PC-9 (cell line): ENCODE data around the gene MPC1. TPM values are rescaled to one million over a fixed set of nuclear protein-coding genes. Genes with fewer than 3 reads are reported as not detected.
A peak's percentile ranks its signal among the peaks of the same experiment; 100 is the strongest.

Source experiments
- Bru-seq: library from RNA; stranded (reverse); fragments of 400-500 nt; gene quantifications from one replicate; lab custom pipeline; 2021; lab: Mats Ljungman, UMichigan
- BruChase-seq, 2 experiments: library from RNA; stranded (reverse); fragments of 400-500 nt; gene quantifications; one replicate each; lab custom pipeline; 2021; lab: Mats Ljungman, UMichigan
- BruUV-seq: library from RNA; stranded (reverse); fragments of 400-500 nt; replicated peaks from 2 replicates; lab custom pipeline; 2021; lab: Mats Ljungman, UMichigan
- CTCF ChIA-PET: fragments of 300-600 bp; sonication (Branson Sonifier 250); formaldehyde crosslinking; loops from one replicate; lab custom pipeline; 2022; ENCODE audit warnings: antibody characterized with exemption; lab: Charles Lee
- POLR2A ChIA-PET: fragments of 300-600 bp; sonication (Branson Sonifier 250); formaldehyde crosslinking; loops from one replicate; lab custom pipeline; 2022; ENCODE audit warnings: antibody characterized with exemption; ENCODE audit not compliant: unreplicated experiment; lab: Charles Lee
- DNase-seq, 2 experiments: peaks; one replicate each; pipeline versions ENCODE4 v3.0.0 to v3.0.0-alpha.2; 2015 to 2022; ENCODE audit warnings: mixed read lengths in 1 of 2
- H2AFZ ChIP-seq: fragments of 200-600 bp; sonication (generic); 2 replicates; pipeline ENCODE4 v1.8.1; 2017; ENCODE audit warnings: antibody characterized with exemption
- H3F3A ChIP-seq: fragments of 200-600 bp; sonication (generic); 2 replicates; pipeline ENCODE4 v1.8.1; 2017; ENCODE audit warnings: antibody characterized with exemption, mild to moderate bottlenecking, low read depth; ENCODE audit not compliant: insufficient read depth
- H3K27ac ChIP-seq: fragments of 200-600 bp; sonication (generic); 2 replicates; pipeline ENCODE4 v1.6.1; 2016; ENCODE audit warnings: mixed run types
- H3K27me3 ChIP-seq: fragments of 200-600 bp; sonication (generic); 2 replicates; pipeline ENCODE4 v1.6.1; 2016; ENCODE audit warnings: low read depth, mixed run types; ENCODE audit not compliant: insufficient read depth
- H3K36me3 ChIP-seq: fragments of 200-600 bp; sonication (generic); 2 replicates; pipeline ENCODE4 v1.6.1; 2016; ENCODE audit warnings: low read depth, mixed run types
- H3K4me1 ChIP-seq: fragments of 200-600 bp; sonication (generic); replicated peaks from 2 replicates; pipeline ENCODE4 v1.6.1; 2016; ENCODE audit warnings: mixed run types; ENCODE audit not compliant: insufficient read depth
- H3K4me2 ChIP-seq: fragments of 200-600 bp; sonication (generic); 2 replicates; pipeline ENCODE4 v1.6.1; 2017; ENCODE audit warnings: mixed run types
- H3K4me3 ChIP-seq: fragments of 200-600 bp; sonication (generic); 2 replicates; pipeline ENCODE4 v1.6.1; 2016; ENCODE audit warnings: mixed run types
- H3K79me2 ChIP-seq: fragments of 200-600 bp; sonication (generic); 2 replicates; pipeline ENCODE4 v1.6.1; 2017; ENCODE audit warnings: low read depth, mixed run types
- H3K9me2 ChIP-seq: fragments of 200-600 bp; sonication (generic); 2 replicates; pipeline ENCODE4 v1.8.1; 2017; ENCODE audit warnings: mild to moderate bottlenecking; ENCODE audit not compliant: insufficient read depth
- H3K9me3 ChIP-seq: fragments of 200-600 bp; sonication (generic); 2 replicates; pipeline ENCODE4 v1.8.1; 2016; ENCODE audit warnings: low read depth; ENCODE audit not compliant: insufficient read depth
- H4K20me1 ChIP-seq: fragments of 200-600 bp; sonication (generic); 2 replicates; pipeline ENCODE4 v1.8.1; 2017; ENCODE audit not compliant: insufficient read depth
- EZH2 ChIP-seq: fragments of 200-600 bp; sonication (generic); IDR thresholded peaks from 2 replicates; pipeline ENCODE4 v1.8.0; 2017; ENCODE audit warnings: antibody characterized with exemption, low read depth
- intact Hi-C: fragments of 100-400 bp; cut with micrococcal nuclease; formaldehyde crosslinking; loops from one replicate; pipeline ENCODE4 v1.10.0; 2022; ENCODE audit not compliant: unreplicated experiment
- long read RNA-seq: library from polyadenylated mRNA; stranded (forward); transcript quantifications from one replicate; pipeline ENCODE4 v2.0.0, GENCODE V29; 2022
- total RNA-seq: library from RNA; stranded (reverse); gene quantifications from 2 replicates; pipeline ENCODE4 v1.2.3, GENCODE V29; 2021
- TF ChIP-seq, protein P1 (sequence below): fragments of 200-600 bp; sonication (generic); conservative IDR thresholded peaks from 2 replicates; pipeline ENCODE4 v1.6.1; 2017; ENCODE audit warnings: mixed run types, antibody characterized with exemption, mild to moderate bottlenecking, moderate library complexity

MPC1 gene
- total RNA-seq: 7.4 and 13.3 TPM in 2 replicates
- Bru-seq, nascent RNA: percentile 46 among the genes with signal in this experiment
- percentile 60 among the genes with signal in this experiment for BruChase-seq, experiment 1, labeled RNA remaining after a 2-hour chase
- percentile 51 among the genes with signal in this experiment for BruChase-seq, experiment 2, labeled RNA remaining after a 6-hour chase
- long read RNA-seq, transcript MPC1-201 (4 exons, 976 nt): major isoform, 24 of 28 reads
- long read RNA-seq, partial matches to known transcripts: 0 of 28 reads
- long read RNA-seq, other reads (novel, unspliced or antisense): 4 of 28 reads

DNA sequence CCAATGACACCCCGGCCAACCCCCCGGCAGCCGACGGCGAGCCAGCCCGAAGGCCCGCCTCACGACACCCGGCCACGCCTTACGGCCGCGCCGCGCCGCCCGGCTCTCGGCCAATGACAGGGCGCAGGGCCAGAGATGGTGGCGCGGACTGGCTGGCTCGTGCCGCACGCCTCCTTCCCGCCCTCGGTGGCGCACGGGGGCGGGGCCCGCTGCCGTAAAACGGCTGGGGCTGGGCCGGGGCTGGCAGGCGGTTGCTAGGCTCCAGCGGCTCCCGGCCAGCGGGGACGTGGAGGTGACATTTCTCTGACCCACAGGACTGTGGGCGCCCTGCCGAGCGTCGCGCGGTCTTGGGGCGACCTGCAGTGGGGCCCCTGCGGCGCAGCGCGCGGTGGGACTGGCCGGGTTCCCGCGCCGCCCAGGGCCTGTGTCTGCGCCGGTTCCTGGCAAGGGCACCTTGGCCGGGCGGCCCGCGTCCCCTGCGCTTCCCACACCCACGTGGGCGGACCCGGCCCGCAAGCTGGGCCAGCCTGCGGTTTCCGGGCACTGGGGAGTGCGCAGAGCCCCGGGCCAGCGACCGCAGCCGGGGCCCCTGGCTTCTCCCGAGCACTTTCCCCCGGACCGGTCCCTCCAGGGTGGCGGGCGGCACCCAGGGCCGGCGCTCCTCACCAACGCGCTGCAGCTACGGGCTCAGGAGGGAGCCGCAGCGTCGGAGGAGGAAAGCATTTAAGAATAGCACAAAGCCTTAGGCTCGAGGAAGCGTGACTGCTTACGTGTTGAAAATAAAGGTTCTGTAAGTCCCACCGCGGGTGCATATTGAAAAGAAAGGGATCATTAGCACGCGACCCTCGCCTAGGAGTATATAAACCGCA lies at the start of gene MPC1:
Gene MPC1 (minus strand): TSS at position 8 of the 869 bp plus-strand sequence. CDS start 64 bp downstream, outside the sequence.
- Histone ChIP-seq H3K9me2 (no peaks in the 10 kb centered on the region), H3F3A (peaks cover 18% of the 10 kb centered on the region), H3K36me3 (no peaks in the 10 kb centered on the region), H3K9me3 (no peaks in the 10 kb centered on the region), H4K20me1 (no peaks in the 10 kb centered on the region), H3K27ac (peak within 1 kb of the TSS; percentile 80), H3K4me1 (0 out of 2 replicates have a peak, but pooled peaks cover 5% of the 10 kb centered on the region), H3K79me2 (no peaks in the 10 kb centered on the region), H3K27me3 (no peaks in the 10 kb centered on the region), H2AFZ (peak within 1 kb of the TSS; percentile 94), H3K4me2 (peak within 1 kb of the TSS; percentile 97), H3K4me3 (peak within 1 kb of the TSS; percentile 97)
- intact Hi-C loops: loop anchor here (2.0 to 5.0 kb wide), 4 partner anchors 40 to 616 kb away; partner anchors contain the start of genes CEP43, RPS6KA2 and SFT2D1
- ChIA-PET CTCF (no interaction called here), POLR2A (no interaction called here)
- BruUV-seq: TSS peak; percentile 52
- TF ChIP-seq EZH2: no peak
- TF ChIP-seq, protein P1, sequence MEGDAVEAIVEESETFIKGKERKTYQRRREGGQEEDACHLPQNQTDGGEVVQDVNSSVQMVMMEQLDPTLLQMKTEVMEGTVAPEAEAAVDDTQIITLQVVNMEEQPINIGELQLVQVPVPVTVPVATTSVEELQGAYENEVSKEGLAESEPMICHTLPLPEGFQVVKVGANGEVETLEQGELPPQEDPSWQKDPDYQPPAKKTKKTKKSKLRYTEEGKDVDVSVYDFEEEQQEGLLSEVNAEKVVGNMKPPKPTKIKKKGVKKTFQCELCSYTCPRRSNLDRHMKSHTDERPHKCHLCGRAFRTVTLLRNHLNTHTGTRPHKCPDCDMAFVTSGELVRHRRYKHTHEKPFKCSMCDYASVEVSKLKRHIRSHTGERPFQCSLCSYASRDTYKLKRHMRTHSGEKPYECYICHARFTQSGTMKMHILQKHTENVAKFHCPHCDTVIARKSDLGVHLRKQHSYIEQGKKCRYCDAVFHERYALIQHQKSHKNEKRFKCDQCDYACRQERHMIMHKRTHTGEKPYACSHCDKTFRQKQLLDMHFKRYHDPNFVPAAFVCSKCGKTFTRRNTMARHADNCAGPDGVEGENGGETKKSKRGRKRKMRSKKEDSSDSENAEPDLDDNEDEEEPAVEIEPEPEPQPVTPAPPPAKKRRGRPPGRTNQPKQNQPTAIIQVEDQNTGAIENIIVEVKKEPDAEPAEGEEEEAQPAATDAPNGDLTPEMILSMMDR: no peak
- peak; percentile 80 to 93 for DNase-seq

DNA sequence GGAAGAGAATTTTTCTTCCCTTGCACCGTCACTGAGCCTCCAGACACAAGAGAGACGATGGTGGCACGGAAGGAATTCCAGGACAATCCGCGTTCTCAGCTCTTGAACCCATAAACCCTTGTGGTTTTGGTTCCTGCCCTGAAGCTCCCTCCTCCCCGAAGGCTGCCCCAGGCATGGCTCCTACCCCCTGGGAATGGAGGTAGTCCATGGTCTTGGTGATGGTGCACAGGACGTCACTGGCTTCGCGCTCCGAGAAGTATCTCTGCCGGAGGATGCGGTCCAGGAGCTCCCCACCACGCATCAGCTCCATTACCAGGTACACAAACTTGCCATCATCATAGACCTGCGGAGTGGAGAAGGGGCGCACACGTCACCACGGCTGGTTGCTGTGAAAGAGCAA lies 47.5 kb upstream of the MPC1 start:
- POLR2A ChIA-PET: no interaction called here
- intact Hi-C loops: no loop called here
- TF ChIP-seq, protein P1: no peak
- no peak for TF ChIP-seq EZH2

DNA sequence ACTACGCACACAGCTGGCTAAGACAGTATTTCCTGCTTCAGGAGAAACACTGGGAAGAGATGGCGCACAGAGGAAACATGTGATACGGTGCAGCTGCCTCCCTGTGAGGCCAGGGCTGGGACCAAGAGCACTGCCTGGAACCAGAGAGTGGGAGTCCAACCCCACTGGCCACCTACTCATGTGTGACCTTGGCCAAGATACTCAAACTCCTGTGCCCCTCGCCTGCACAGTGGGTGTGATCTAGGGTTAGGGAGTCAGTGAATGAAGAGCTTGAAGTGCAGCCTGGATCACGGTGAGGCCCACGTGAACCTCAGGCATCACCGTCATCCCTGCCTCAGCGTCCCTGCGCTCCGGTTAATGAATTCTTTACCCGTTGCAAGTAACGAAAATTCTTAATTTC lies 41.7 kb upstream of the MPC1 start:
- Histone ChIP-seq H2AFZ (no peak overlapping the region), H4K20me1 (no peaks in the 10 kb centered on the region), H3K4me1 (no peaks in the 10 kb centered on the region), H3K27ac (no peak overlapping the region), H3K79me2 (no peaks in the 10 kb centered on the region), H3K36me3 (no peaks in the 10 kb centered on the region), H3K9me2 (no peaks in the 10 kb centered on the region), H3K4me2 (no peak overlapping the region), H3K27me3 (no peaks in the 10 kb centered on the region), H3F3A (no peaks in the 10 kb centered on the region), H3K4me3 (no peak overlapping the region), H3K9me3 (no peaks in the 10 kb centered on the region)
- TF ChIP-seq, protein P1: no peak
- no peak for TF ChIP-seq EZH2
- POLR2A ChIA-PET: no interaction called here
- CTCF ChIA-PET: no interaction called here
- no TSS peak for BruUV-seq
- no peak for DNase-seq
- intact Hi-C loops: no loop called here

More for the DNA sequence above, 47.5 kb upstream of the MPC1 start:
- no peaks in the 10 kb centered on the region for H3K27me3 ChIP-seq
- no peak overlapping the region for H3K4me3 ChIP-seq
- no peaks in the 10 kb centered on the region for H3K36me3 ChIP-seq
- H3K9me3 ChIP-seq: no peaks in the 10 kb centered on the region
- no peaks in the 10 kb centered on the region for H3K9me2 ChIP-seq
- no peak overlapping the region for H2AFZ ChIP-seq
- no peak for DNase-seq
- no peaks in the 10 kb centered on the region for H3K4me1 ChIP-seq
- BruUV-seq: no TSS peak
- no peaks in the 10 kb centered on the region for H3K79me2 ChIP-seq
- CTCF ChIA-PET: no interaction called here
- H3K27ac ChIP-seq: no peak overlapping the region
- H3K4me2 ChIP-seq: no peak overlapping the region
- H4K20me1 ChIP-seq: no peaks in the 10 kb centered on the region; the same call in 1 of the 2 replicates
- no peaks in the 10 kb centered on the region for H3F3A ChIP-seq
